RWPE1 (cell line): ENCODE results near the gene VSX1.

ENCODE experiments used
- CTCF ChIA-PET: fragments of 350-600 bp; sonication (Branson Sonifier 250); formaldehyde crosslinking; extraction: SDS; loops from one replicate; lab custom pipeline; 2021; lab: Yijun Ruan, JAX
- POLR2A ChIA-PET: fragments of 400-600 bp; formaldehyde crosslinking; extraction: SDS; loops from one replicate; lab custom pipeline; 2020; ENCODE audit warnings: antibody characterized with exemption; ENCODE audit not compliant: low non-redundant PET; lab: Yijun Ruan, JAX
- DNase-seq: peaks from one replicate; pipeline ENCODE4 v3.0.0; 2012; ENCODE audit warnings: low spot score
- H3K27ac ChIP-seq: fragments of 450-650 bp; 2 replicates; pipeline ENCODE4 v1.5.1; 2017
- TF ChIP-seq, protein P1 (sequence below): fragments of 450-650 bp; conservative IDR thresholded peaks from 2 replicates; pipeline ENCODE4 v1.5.1; 2017; ENCODE audit warnings: low read depth, mild to moderate bottlenecking

The VSX1 gene

DNA sequence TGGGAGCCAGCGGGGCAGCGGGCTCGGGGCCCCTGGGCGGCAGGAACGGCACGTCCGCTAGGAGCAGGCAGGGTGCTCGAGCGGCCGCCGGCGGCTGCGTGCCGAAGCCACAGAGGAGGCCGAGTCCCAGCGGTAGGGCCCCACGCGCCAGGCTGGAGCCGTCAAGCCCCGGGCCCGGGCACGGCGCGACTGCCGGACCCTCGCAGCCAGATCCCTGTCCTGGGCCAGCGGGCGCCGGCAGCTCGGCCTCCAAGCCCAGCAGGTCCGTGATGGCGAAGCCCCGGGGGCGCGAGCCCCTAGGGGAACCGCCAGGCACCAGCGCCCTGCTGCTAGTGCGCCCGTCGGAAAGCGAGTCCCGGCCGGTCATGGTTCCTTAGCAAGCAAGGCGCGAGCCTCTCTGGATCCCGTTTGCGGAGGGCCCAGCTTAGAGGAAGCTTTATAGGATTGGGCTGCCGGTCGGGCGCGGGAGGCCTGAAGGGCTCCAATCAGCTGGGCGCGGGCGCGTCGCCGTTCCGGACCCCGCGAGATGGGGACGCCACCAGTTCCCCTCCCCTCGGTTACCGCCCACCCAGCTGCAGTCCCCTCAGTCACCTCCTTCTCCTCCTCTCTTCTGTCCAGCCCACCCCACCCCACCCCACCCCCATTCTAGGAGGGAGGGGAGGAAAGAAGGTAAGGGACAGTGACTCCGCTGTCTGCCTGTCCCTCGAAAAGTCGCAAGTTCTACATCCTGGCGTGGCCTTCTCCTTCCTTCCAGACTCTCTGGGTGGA is at the start of gene VSX1:
TSS of gene VSX1 (minus strand) at position 412 of the 768 bp plus-strand sequence. CDS start at position 367, 45 bp downstream.
- TF ChIP-seq, protein P1, sequence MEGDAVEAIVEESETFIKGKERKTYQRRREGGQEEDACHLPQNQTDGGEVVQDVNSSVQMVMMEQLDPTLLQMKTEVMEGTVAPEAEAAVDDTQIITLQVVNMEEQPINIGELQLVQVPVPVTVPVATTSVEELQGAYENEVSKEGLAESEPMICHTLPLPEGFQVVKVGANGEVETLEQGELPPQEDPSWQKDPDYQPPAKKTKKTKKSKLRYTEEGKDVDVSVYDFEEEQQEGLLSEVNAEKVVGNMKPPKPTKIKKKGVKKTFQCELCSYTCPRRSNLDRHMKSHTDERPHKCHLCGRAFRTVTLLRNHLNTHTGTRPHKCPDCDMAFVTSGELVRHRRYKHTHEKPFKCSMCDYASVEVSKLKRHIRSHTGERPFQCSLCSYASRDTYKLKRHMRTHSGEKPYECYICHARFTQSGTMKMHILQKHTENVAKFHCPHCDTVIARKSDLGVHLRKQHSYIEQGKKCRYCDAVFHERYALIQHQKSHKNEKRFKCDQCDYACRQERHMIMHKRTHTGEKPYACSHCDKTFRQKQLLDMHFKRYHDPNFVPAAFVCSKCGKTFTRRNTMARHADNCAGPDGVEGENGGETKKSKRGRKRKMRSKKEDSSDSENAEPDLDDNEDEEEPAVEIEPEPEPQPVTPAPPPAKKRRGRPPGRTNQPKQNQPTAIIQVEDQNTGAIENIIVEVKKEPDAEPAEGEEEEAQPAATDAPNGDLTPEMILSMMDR = no peak
- CTCF ChIA-PET = interaction anchor here (0.6 kb wide), 1 partner anchor 90 kb away, joined by 3 read pairs; no protein-coding TSS in a partner anchor
- POLR2A ChIA-PET = no interaction called here

DNA sequence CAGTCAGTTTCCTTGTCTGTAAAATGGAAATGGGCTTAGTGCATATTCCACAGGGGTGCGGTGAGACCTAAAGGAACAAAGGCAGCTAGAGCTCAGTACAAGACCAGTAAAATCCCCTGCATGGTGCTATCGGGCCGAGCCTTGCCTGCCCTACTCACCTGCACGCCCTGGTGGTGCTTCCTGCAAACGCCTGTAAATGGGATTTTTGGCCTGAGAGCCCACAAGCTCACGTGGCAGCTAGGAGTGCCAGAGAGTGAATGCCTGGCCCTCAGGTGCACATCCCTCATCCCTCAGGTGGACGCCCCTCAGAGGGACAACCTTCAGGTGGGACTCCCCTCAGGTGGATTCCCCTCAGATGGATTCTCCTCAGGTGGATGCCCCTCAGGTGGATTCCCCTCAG is 48.0 kb upstream of the VSX1 start:
- CTCF ChIA-PET = no interaction called here
- TF ChIP-seq, protein P1 = no peak
- no peak overlapping the region for H3K27ac ChIP-seq
- POLR2A ChIA-PET = no interaction called here
- no peak for DNase-seq

More for the DNA sequence above, at the start of gene VSX1:
- H3K27ac ChIP-seq = no peak within 1 kb of the TSS
- DNase-seq = no peak

DNA sequence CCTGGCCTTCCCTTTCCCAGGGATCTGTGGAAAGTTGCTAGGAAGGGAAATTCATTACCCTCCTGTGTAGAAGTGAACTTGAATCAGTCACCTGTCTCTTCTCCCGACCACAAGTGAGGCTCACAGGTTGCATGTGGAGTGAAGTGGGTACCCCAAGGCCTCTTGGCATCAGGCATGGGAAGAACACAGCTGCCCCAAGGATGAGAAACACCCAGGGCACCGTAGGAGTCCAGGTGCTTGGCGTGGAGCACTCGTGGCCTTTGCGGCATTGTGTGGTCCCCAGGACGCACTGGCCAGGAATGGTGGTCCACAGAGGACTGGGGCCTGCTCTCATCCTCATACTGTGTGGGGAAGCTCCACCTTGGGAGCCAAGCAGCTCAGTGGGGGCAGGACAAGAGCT is 47.5 kb upstream of the VSX1 start:
- no peak for DNase-seq
- TF ChIP-seq, protein P1 = no peak
- CTCF ChIA-PET = no interaction called here
- no peak overlapping the region for H3K27ac ChIP-seq
- POLR2A ChIA-PET = no interaction called here

DNA sequence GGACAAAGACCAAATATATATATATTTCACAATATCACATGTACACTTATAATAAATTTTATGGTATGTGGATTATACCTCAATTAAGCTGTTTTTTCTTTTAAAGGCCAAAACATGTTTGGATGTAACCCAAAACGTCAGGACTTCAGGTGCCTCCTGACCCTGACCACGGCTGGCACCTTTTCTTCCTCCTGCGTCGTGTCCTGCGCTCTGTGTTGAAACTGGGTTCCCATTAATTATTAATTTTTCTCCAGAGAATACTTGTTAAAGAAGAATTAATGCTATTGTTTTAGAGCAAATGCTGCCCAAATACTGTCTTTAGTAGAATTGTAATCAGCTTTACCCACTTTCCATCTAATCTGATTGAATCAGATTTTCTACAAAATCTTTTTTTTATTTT is 46.7 kb upstream of the VSX1 start:
- H3K27ac ChIP-seq = no peak overlapping the region
- DNase-seq = no peak
- TF ChIP-seq, protein P1 = no peak
- ChIA-PET CTCF (interaction anchor here (0.6 kb wide), 2 partner anchors 32 to 36 kb away, joined by 5 to 6 read pairs; no protein-coding TSS in a partner anchor), POLR2A (no interaction called here)

DNA sequence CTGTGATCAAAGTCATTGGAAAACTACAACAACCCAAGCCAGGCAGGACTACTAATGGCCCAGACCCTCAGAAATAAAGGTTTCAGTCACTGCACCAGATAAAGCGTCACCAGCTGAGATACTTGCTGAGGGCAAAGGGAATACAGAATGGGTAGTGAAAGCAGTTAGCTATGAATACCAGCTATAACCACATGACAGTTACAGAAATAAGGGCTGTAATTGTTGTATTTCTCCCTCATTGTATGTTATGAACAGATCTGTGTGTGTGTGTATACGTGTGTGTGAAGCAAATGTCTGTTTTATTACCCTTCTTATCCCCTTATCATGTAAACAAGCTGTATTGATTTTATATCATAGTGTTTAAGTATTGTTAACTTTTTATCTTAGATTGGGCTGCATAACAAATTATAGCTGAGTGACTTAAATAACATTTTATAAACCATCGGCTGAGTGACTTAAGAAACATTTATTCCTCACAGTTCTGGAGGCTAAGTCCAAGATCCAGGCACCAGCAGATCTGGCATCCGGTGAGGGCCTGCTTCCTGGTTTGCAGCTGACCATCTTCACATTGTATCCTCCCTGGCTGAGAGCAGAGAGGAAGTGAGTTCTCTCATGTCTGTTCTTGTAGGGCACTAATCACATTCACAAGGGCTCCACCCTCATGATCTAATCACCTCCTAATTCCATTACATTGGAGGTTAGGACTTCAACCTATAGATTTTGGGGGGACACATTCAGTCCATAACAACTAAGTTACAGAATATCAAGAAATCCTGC is 46.0 kb upstream of the VSX1 start:
- no peak overlapping the region for H3K27ac ChIP-seq
- TF ChIP-seq, protein P1 = no peak
- ChIA-PET CTCF (interaction anchor here (0.5 to 0.6 kb wide), 3 partner anchors 12 to 35 kb away, joined by 3 to 6 read pairs (median 5); no protein-coding TSS in a partner anchor), POLR2A (no interaction called here)
- no peak for DNase-seq

DNA sequence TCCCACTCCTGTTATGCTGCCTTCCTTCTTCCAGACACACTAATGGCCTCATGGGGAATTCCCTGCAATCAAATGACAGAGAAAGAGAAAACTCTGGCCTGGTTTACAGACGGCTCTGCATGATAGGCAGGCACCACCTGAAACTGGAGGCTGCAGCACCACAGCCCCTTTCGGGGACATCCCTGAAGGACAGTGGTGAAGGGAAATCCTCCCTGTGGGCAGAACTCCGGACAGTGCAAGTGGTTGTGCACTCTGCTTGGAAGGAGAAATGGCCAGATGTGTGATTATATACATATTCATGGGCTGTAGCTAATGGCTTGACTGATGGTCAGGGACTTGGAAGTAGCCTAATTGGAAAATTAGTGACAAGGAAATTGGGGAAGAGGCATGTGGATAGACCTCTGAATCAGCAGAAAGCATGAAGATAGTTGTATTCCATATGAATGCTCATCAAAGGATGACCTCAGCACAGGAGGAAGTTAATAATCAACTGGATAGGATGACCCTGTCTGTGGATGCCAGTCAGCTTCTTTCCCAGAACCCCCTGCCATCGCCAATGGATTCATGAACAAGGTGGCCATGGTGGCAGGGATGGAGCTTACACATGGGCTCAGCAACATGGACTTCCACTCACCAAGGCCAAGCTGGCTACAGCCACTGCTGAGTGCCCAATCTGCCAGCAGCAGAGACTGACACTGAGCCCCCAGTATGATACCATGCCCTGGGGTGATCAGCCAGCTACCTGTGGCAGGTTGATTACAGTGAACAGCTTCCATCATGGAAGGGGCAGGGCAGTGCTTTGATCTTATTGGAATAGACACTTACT is 44.5 kb upstream of the VSX1 start:
- TF ChIP-seq, protein P1 = no peak
- H3K27ac ChIP-seq = no peak overlapping the region
- DNase-seq = no peak
- CTCF ChIA-PET = no interaction called here
- POLR2A ChIA-PET = no interaction called here
